Naive thymus-derived CD8-positive, alpha-beta T cell (primary cell): ENCODE results near the gene IP6K1. TPM values are rescaled to one million over a fixed set of nuclear protein-coding genes. Genes with fewer than 3 reads are reported as not detected.

Source experiments
- ATAC-seq, 2 donors: fragments of 150-1000 bp; cut with Tn5 transposase in 1 of 2; sonication (Bioruptor Pico), chemical (Tn5 transposase) in 1 of 2; 1 replicate in 1 of 2; 2 replicates in 1 of 2; pipeline ENCODE4 v1.10.0; 2021; ENCODE audit warnings: mild to moderate bottlenecking in 2 of 2, moderate library complexity in 2 of 2
- POLR2A ChIA-PET: fragments of 350-600 bp; sonication (Branson Sonifier 250); formaldehyde crosslinking; loops from one replicate; lab custom pipeline; 2021; ENCODE audit warnings: antibody characterized with exemption; lab: Charles Lee
- DNase-seq, 10 donors: peaks; one replicate each; pipeline versions ENCODE4 v3.0.0 to v3.0.0-alpha.2; 2020 to 2022
- H3K27ac Mint-ChIP-seq, 10 donors: one replicate each; pipeline ENCODE4 v1.8.0; 2020 to 2022; ENCODE audit warnings: mild to moderate bottlenecking in 10 of 10, mixed read lengths in 10 of 10, moderate library complexity in 4 of 10, inconsistent platforms in 1 of 10
- H3K27me3 Mint-ChIP-seq, 5 donors: one replicate each; pipeline ENCODE4 v1.8.0; 2021 to 2022; ENCODE audit warnings: mixed read lengths in 5 of 5
- H3K36me3 Mint-ChIP-seq, 3 donors: one replicate each; pipeline ENCODE4 v1.8.0; 2020 to 2022; ENCODE audit warnings: mixed read lengths in 3 of 3, mild to moderate bottlenecking in 2 of 3, inconsistent platforms in 1 of 3
- H3K4me1 Mint-ChIP-seq, 4 donors: one replicate each; pipeline ENCODE4 v1.8.0; 2021 to 2022; ENCODE audit warnings: mixed read lengths in 4 of 4
- H3K4me3 Mint-ChIP-seq, 10 donors: one replicate each; pipeline ENCODE4 v1.8.0; 2020 to 2022; ENCODE audit warnings: mild to moderate bottlenecking in 10 of 10, mixed read lengths in 10 of 10, moderate library complexity in 6 of 10, inconsistent platforms in 1 of 10
- H3K9me3 Mint-ChIP-seq, 9 donors: one replicate each; pipeline ENCODE4 v1.8.0; 2020 to 2022; ENCODE audit warnings: mixed read lengths in 9 of 9, mild to moderate bottlenecking in 3 of 9, inconsistent platforms in 1 of 9, moderate library complexity in 1 of 9
- polyA plus RNA-seq, 3 donors: library from polyadenylated mRNA; unstranded; fragments of 300-500 nt; fragmentation: Illumina TruSeq; gene quantifications; one replicate each; pipeline ENCODE4 v1.2.3, GENCODE V29; 2021
- total RNA-seq, 8 experiments: library from RNA in 2 of 8; stranded (reverse) in 2 of 8; gene quantifications; one replicate each; pipeline ENCODE4 v1.2.3 and lab custom pipeline; 2021 to 2026

IP6K1 gene
- total and polyA plus RNA-seq, 5 experiments from 2014 or later = 11.7 to 53.4 (median 26.0) TPM

DNA sequence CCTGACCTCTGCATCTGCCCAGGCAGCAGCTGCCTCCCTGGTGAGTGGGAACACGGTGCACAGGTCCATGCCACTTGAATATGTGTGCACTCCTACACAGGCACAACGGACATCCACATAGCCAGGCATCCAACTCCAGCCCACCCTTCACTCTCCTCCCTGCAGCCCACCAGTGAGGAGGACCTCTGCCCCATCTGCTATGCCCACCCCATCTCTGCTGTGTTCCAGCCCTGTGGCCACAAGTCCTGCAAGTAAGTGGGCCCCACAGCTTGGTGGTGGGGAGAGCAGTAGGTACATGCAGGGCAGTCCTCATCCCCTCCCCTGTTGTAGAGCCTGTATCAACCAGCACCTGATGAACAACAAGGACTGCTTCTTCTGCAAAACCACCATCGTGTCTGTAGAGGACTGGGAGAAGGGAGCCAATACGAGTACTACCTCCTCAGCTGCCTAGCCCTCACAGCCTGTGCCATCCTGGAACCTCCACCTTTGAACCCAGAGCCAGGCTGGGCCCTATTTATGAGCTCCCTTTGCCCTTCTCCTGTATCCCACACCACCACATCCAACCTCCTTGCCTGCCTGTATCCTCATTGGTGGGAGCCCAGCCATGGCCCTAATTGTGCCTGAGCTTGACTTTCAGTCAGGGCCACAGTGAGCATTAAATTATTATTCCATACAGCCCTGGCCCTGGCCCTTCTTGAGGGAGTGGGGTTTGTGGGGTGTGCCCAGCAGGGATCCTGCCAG lies 65.3 kb downstream of the IP6K1 start:
- ATAC-seq (no peak), DNase-seq (no peak)
- Mint-ChIP-seq H3K9me3 (no peaks in the 10 kb centered on the region), H3K27ac (peak overlapping the region; percentile 13 to 91 (median 56)), H3K27me3 (no peaks in the 10 kb centered on the region), H3K36me3 (no peaks in the 10 kb centered on the region), H3K4me1 (peaks cover 20 to 49% (median 45%) of the 10 kb centered on the region in 4 donors), H3K4me3 (peak overlapping the region in 9 of 10 donors; percentile 12 to 93 (median 47))
- POLR2A ChIA-PET = interaction anchor here (0.7 to 2.6 kb wide), 6 partner anchors 9 to 627 kb away, joined by 3 to 7 read pairs (median 4); partner anchors contain the start of genes IP6K1, QRICH1 and RBM6

DNA sequence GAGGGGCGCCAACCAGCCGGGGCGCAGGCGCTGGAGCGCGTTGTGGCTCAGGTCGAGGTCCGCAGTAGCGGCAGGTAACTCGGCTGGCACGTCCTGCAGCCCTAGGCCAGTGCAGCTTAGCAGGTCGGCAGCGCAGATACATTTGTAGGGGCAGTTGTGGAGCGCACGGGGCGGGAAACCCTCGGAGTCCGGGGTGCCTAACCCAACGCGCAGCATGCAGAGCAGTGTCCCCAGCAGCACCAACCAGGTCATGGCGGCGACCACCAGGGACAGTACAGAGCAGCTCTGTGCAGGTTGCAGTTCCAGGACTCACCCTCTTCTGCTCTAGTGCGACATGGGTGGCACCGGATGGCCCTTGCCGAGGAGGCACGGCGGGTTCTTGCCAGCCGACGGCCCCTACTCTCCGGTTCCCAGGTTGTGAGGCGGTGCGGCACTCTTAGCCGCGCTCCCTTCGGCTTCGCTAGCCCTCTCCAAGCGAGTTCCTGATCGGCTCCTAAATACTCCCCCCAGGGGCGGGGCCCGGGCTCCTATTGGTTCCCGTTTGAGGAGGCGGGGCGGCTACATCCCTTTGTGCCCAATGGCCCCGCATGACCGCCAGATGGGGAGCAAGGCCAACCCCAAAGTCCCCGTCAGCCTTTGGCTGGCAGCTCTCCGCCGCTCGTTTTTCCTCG lies 67.0 kb downstream of the IP6K1 start, which contains the start of gene AMIGO3:
Gene AMIGO3 (minus strand): TSS at position 471 of the 671 bp plus-strand sequence. CDS start 219 bp downstream, at position 252.
- H3K4me1 Mint-ChIP-seq = peaks cover 22 to 48% (median 43%) of the 10 kb centered on the region in 4 donors
- POLR2A ChIA-PET = interaction anchor here (0.7 to 1.7 kb wide), 14 partner anchors 13 to 574 kb away, joined by 3 to 9 read pairs (median 4); partner anchors contain the start of genes INKA1, IP6K1, RBM6 and UBA7
- H3K27ac Mint-ChIP-seq = peak within 1 kb of the TSS; percentile 84 to 97 (median 94)
- peak; percentile 77 to 82 for ATAC-seq
- no peaks in the 10 kb centered on the region for H3K9me3 Mint-ChIP-seq
- H3K27me3 Mint-ChIP-seq = no peaks in the 10 kb centered on the region
- peak within 1 kb of the TSS; percentile 89 to 95 (median 92) for H3K4me3 Mint-ChIP-seq
- peak; percentile 83 to 95 (median 88) for DNase-seq
- no peaks in the 10 kb centered on the region for H3K36me3 Mint-ChIP-seq

DNA sequence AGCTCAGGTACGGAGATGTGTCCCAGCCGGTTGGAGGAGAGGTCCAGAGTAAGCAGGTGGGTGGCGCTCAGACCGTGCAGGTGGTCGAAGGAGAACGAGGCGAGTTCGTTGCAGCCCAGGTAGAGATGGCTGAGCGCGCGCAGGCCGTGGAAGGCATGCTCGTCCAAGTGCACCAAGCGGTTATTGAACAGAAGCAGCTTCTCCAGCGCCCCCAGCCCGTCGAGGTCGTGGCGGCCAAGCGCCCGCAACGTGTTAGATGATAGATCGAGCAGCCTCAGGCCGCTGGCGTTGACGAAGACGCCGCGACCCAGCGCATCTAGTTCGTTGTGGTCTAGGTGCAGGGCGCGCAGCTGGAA lies 67.5 kb downstream of the IP6K1 start:
- no peaks in the 10 kb centered on the region for H3K27me3 Mint-ChIP-seq
- no peaks in the 10 kb centered on the region for H3K36me3 Mint-ChIP-seq
- H3K4me1 Mint-ChIP-seq = peaks cover 22 to 49% (median 39%) of the 10 kb centered on the region in 4 donors
- H3K4me3 Mint-ChIP-seq = peak overlapping the region; percentile 89 to 95 (median 92)
- peak overlapping the region in 9 of 10 donors; percentile 72 to 97 (median 93) for H3K27ac Mint-ChIP-seq
- DNase-seq = no peak
- no peaks in the 10 kb centered on the region for H3K9me3 Mint-ChIP-seq
- POLR2A ChIA-PET = interaction anchor here (0.8 to 1.7 kb wide), 10 partner anchors 12 to 221 kb away, joined by 3 to 9 read pairs (median 4); partner anchors contain the start of genes INKA1, IP6K1, RBM6 and UBA7
- no peak for ATAC-seq

DNA sequence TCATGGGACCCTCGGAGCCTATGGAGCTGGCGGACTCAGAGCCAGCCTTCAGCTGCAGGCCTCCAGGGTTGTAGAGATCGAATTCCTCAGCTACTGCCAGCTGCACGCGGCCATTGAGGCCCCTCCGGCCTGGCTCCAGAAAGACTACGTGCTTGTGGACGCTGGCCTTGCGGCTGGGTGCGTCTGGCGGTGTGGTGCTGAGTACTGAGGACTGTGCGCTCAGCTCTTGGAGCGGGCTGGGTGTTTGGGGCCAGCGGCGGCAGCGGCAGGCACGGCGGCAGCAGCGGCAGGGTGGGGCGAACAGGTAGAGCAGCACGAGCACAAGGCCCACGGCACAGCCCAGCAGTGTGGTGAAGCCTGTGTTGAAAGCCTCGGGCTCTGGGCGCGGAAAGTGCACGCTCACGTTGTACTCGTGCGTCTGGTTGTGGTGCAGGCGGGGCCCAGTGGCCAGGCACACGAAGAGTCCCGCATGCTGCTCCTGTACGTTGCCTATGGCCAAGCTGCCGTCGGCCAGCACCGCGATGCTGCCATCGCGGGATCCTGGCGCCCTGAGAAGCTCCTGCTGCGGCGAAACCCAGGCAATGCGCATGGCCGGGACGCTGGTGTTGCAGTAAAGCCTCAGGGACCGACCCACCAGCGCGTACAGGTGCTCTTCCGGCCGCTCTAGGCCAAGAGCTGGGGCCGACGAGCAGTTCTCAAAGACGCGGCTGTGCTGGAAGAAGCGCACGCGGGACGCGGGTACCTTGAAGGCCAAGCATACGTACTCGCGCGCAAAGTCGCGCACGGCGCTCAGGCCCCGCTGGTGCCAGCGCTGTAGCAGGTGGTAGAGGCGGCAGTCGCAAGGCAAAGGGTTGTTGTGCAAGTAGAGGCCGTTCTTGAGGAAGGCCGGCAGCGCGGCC lies 68.1 kb downstream of the IP6K1 start:
- Mint-ChIP-seq H3K4me3 (peak overlapping the region; percentile 89 to 95 (median 92)), H3K27me3 (no peaks in the 10 kb centered on the region), H3K4me1 (peaks cover 20 to 49% (median 38%) of the 10 kb centered on the region in 4 donors), H3K9me3 (no peaks in the 10 kb centered on the region), H3K27ac (peak overlapping the region in 7 of 10 donors; percentile 60 to 96 (median 84)), H3K36me3 (no peaks in the 10 kb centered on the region)
- POLR2A ChIA-PET = interaction anchor here (0.9 to 1.7 kb wide), 4 partner anchors 68 to 222 kb away, joined by 3 to 9 read pairs (median 4); partner anchors contain the start of genes INKA1, IP6K1 and RBM6
- ATAC-seq (no peak), DNase-seq (no peak)

DNA sequence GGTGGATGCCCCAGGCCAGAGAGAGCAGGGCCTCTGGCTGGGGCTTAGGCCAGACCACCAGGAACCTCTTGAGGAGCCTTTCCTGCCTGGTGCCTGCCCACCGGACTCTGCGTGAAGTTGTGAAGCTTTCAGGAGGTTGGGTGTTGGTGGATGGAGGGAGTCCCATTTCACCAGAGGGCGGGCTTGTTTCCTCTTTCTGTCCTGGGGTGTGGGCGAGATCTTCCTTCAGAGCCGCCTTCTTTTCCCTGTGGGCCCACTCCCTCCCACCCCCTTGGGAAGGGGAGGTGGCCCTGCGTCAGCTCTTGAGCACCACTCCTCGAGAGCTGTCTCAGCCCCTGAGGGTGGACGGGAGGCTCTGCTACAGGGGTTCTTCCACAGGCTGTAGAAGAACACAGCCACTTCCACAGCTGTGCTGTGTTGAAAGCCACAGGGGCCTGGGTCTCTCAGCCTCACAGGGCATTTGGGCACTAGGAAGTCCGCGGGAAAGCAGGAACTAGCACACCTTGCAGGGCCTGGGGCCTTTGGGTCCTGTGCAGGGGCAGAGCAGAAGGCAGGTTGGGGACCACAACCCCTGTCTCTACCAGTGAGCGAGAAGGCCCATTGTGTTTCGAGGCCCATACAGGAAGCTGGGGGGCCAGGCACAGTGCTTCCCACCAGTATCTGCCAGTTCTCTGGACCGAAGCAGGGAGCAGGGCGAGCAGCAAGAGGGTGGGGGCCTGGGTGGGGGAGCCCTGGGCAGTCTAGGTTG lies 69.0 kb downstream of the IP6K1 start:
- ATAC-seq (no peak), DNase-seq (no peak)
- H3K36me3 Mint-ChIP-seq = no peaks in the 10 kb centered on the region
- H3K27ac Mint-ChIP-seq = peak overlapping the region in 1 of 10 donors; percentile 63
- POLR2A ChIA-PET = interaction anchor here (0.5 to 0.9 kb wide), 2 partner anchors 48 to 86 kb away, joined by 3 to 4 read pairs; partner anchors contain the start of gene INKA1
- H3K4me3 Mint-ChIP-seq = peak overlapping the region in 7 of 10 donors; percentile 22 to 93 (median 39)
- peaks cover 15 to 50% (median 36%) of the 10 kb centered on the region in 4 donors for H3K4me1 Mint-ChIP-seq
- H3K27me3 Mint-ChIP-seq = no peaks in the 10 kb centered on the region
- H3K9me3 Mint-ChIP-seq = no peaks in the 10 kb centered on the region

DNA sequence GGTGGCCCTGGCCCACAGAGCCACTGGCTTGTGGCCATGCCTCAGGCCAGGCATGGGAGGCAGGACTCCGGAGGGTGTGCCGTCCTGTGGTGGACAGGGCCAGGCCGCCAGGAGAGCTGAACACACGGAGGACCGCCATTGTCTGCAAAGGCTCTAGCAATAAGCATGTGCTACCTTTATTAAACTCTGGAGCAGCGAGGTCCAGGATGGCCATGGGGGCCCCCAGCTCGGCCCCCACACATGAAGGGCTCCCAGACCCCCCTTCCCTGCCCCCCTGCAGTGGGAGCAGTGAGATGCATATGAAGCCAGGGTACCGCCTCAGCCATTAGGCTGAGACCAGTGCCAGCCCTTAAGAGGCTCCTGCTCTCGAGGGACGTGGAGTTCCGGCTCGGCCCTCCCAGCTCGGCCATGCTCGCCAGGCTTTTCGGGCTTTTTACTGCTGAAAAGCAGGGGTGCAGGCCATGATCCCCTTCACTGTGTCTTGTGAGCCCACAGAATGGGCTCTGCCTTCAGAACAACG lies 69.6 kb downstream of the IP6K1 start:
- ATAC-seq (no peak), DNase-seq (no peak)

DNA sequence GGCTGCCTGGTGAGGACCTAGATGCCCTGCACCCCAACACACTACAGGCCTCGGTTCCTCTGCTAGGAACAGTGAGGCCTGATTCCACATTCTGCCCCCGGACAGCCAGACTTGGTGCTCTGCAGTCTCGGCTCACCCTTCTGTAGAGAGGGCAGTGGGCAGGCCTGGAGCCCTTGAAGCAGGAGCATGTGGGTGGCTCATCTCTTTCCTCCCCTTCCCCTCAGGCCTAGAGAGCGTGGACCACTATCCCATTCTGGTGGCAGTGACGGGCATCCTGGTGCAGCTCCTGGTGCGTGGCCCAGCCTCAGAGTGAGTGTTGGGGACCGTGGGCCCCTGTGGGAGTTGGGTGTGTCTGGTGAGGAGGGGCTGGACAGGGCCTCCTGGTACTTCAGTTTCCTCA lies 70.2 kb downstream of the IP6K1 start:
- H3K36me3 Mint-ChIP-seq = peaks cover 0 to under 1% (median 0%) of the 10 kb centered on the region in 3 donors
- H3K9me3 Mint-ChIP-seq = no peaks in the 10 kb centered on the region
- DNase-seq = no peak
- ATAC-seq = no peak
- H3K4me3 Mint-ChIP-seq = peak overlapping the region in 1 of 10 donors; percentile 7
- peaks cover 19 to 56% (median 41%) of the 10 kb centered on the region in 4 donors for H3K4me1 Mint-ChIP-seq
- no peaks in the 10 kb centered on the region for H3K27me3 Mint-ChIP-seq
- POLR2A ChIA-PET = interaction anchor here (1.5 kb wide), 1 partner anchor 11 kb away, joined by 4 read pairs; no protein-coding TSS in a partner anchor
- peak overlapping the region in 1 of 10 donors; percentile 43 for H3K27ac Mint-ChIP-seq

More for the DNA sequence above, 69.6 kb downstream of the IP6K1 start:
- Mint-ChIP-seq H3K27me3 (no peaks in the 10 kb centered on the region), H3K4me3 (no peak overlapping the region), H3K4me1 (peaks cover 15 to 53% (median 38%) of the 10 kb centered on the region in 4 donors), H3K27ac (no peak overlapping the region), H3K36me3 (no peaks in the 10 kb centered on the region), H3K9me3 (no peaks in the 10 kb centered on the region)
- POLR2A ChIA-PET = no interaction called here

DNA sequence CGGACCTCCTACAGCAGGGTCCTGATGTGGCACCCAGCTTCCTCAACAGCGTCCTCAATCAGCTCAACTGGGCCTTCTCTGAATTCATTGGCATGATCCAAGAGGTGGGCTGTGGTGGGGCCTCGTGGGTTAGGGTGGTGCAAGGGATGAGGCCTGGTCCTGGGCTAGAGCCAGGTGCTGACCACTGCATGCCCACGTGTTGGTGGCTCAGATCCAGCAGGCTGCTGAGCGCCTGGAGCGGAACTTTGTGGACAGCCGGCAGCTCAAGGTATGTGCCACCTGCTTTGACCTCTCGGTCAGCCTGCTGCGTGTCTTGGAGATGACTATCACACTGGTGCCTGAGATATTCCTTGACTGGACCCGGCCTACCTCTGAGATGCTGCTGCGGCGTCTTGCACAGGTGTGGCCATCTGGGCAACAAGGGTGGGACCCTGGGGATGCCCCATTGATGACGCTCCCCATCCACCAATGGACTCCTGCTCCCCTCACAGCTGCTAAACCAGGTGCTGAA lies 70.7 kb downstream of the IP6K1 start:
- Mint-ChIP-seq H3K4me1 (peaks cover 15 to 52% (median 39%) of the 10 kb centered on the region in 4 donors), H3K36me3 (peaks cover 0 to 3% (median 0%) of the 10 kb centered on the region in 3 donors), H3K4me3 (no peak overlapping the region), H3K27me3 (no peaks in the 10 kb centered on the region), H3K9me3 (no peaks in the 10 kb centered on the region), H3K27ac (no peak overlapping the region)
- ATAC-seq (no peak), DNase-seq (no peak)
- POLR2A ChIA-PET = interaction anchor here (1.0 to 1.5 kb wide), 2 partner anchors 9 to 12 kb away, joined by 3 to 4 read pairs; no protein-coding TSS in a partner anchor

DNA sequence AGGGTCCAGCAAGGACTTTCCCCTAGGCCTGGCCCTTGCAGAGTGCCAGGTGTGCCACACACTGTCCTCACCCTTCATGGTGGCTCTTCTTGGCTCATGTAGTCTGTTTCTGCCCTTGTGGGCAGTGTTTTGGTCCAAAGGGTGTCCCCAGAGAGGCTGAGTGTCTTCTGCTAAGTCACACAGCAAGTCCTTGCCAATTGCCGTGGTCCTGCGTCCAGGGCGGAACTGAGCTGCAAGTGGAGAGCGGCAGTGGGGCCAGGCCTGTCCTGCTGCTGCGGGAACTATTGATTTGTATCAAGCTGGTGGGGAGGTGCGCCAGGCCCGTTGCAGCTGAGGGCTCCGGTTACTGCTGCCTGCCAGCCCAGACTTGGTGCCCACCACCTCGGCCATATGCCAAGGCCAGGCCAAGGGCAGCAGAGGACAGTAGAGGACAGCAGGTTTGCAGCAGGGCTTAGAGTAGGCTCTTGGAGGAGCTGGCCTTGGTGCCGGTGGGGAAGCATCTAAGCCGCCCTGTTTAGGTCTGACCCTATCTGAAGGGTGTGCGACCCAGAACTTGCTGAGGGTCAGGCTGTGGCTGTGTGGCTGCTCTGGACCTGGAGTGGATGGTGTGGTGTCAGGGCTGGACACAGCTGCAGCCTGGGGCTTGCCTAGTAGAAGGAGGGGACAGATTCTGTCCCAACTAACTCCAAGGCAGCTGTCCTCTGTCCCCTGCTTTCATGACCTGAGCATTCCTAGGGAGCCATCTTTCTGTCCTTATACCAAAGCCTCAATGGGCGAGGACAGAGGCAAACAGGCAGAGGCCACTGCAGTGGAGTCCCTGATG lies 71.4 kb downstream of the IP6K1 start:
- Mint-ChIP-seq H3K27me3 (no peaks in the 10 kb centered on the region), H3K27ac (peak overlapping the region in 3 of 10 donors; percentile 53 to 71 (median 70)), H3K9me3 (no peaks in the 10 kb centered on the region), H3K4me3 (peak overlapping the region in 2 of 10 donors; percentile 37 to 58), H3K4me1 (peaks cover 15 to 47% (median 36%) of the 10 kb centered on the region in 4 donors), H3K36me3 (peaks cover 0 to 3% (median 0%) of the 10 kb centered on the region in 3 donors)
- DNase-seq (no peak), ATAC-seq (no peak)
- POLR2A ChIA-PET = interaction anchor here (0.8 to 1.5 kb wide), 3 partner anchors 8 to 13 kb away, joined by 3 to 4 read pairs (median 3); no protein-coding TSS in a partner anchor
